ENCODE data around the gene CAMK2D. TPM values are rescaled to one million over a fixed set of nuclear protein-coding genes. Genes with fewer than 3 reads are reported as not detected.
A peak's percentile ranks its signal among the peaks of the same experiment; 100 is the strongest.

The CAMK2D gene
- total RNA-seq, 1 donor from 2014 or later = 46.1 TPM

DNA sequence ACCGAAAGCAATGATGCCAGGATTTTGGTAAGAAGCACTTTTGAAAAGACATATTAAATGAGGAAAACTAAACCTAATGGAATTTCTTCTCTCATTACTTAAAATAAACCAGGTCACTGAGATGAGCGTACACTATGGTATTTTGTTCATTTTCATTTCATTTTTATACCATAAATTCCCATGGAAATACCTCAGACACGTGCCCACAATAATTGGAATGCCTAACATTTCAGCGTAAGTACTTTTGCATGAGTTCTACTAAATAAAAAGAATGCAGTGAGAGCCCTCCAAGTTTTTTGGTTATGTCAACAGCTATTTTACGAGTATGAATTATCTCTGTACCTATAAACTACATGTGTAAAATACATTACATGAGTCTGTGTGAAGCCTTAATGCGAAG is 3.2 kb downstream of the CAMK2D start:
- ATAC-seq (no peak), DNase-seq (no peak)
- peaks cover 5% of the 10 kb centered on the region for H3K36me3 ChIP-seq
- intact Hi-C loops (cut with DNase I) = loop anchor here (10.0 kb wide), 1 partner anchor 204 kb away; no protein-coding TSS in a partner anchor
- H3K9me3 ChIP-seq = no peaks in the 10 kb centered on the region
- H3K4me3 ChIP-seq = peak overlapping the region; percentile 88
- no peaks in the 10 kb centered on the region for H3K27me3 ChIP-seq
- no peak overlapping the region for H3K27ac ChIP-seq
- TF ChIP-seq, protein P1, sequence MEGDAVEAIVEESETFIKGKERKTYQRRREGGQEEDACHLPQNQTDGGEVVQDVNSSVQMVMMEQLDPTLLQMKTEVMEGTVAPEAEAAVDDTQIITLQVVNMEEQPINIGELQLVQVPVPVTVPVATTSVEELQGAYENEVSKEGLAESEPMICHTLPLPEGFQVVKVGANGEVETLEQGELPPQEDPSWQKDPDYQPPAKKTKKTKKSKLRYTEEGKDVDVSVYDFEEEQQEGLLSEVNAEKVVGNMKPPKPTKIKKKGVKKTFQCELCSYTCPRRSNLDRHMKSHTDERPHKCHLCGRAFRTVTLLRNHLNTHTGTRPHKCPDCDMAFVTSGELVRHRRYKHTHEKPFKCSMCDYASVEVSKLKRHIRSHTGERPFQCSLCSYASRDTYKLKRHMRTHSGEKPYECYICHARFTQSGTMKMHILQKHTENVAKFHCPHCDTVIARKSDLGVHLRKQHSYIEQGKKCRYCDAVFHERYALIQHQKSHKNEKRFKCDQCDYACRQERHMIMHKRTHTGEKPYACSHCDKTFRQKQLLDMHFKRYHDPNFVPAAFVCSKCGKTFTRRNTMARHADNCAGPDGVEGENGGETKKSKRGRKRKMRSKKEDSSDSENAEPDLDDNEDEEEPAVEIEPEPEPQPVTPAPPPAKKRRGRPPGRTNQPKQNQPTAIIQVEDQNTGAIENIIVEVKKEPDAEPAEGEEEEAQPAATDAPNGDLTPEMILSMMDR (IDR thresholded peaks at IDR 0.05) = no peak
- H3K4me1 ChIP-seq = peaks cover 28% of the 10 kb centered on the region

DNA sequence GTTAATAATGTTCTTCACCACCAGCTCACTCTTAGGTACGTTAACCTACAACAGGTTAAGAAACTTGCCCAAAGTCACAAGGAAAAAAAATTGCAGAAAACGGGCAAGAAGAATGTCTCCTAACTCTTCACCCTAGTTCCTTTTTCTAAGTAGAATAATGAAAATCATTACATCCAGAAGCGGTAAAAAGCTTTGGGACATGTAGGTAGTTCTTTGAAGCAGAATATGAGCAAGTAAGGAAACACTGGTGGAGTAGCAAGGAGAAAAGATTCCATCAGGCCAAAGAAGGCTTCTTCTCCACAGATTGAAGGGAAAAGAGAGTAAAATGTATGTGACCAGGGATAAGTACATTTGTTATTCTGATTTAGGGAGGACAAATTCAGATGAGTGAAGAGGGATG is 4.1 kb downstream of the CAMK2D start:
- H3K27me3 ChIP-seq = no peaks in the 10 kb centered on the region
- no peak for ATAC-seq
- TF ChIP-seq, protein P1 (IDR thresholded peaks at IDR 0.05) = no peak
- H3K9me3 ChIP-seq = no peaks in the 10 kb centered on the region
- peaks cover 5% of the 10 kb centered on the region for H3K36me3 ChIP-seq
- no peak for DNase-seq
- intact Hi-C loops (cut with DNase I) = loop anchor here (10.0 kb wide), 1 partner anchor 203 kb away; no protein-coding TSS in a partner anchor
- H3K4me1 ChIP-seq = peaks cover 31% of the 10 kb centered on the region
- no peak overlapping the region for H3K27ac ChIP-seq
- H3K4me3 ChIP-seq = no peak overlapping the region

DNA sequence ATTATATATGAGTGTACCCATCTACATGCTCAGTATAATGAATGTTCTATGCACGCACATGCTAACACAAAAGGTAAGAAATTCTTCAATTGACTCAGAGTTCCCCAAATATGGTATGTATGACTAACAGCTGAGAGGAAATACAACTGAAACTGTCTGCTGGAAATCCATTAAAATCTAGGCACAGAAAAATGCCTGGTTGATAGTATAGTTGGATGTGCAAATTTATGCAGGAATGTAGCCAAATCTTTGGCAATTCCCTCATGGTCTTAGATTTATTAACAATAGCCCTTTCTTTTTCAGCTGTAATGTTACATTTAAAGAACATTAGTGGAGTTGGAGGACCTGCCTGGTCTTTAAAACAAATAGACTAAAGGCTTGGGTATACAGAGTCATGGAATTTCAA is 5.5 kb downstream of the CAMK2D start:
- Histone ChIP-seq H3K9me3 (no peaks in the 10 kb centered on the region), H3K27ac (no peak overlapping the region), H3K4me1 (peaks cover 31% of the 10 kb centered on the region), H3K4me3 (no peak overlapping the region), H3K36me3 (peaks cover 5% of the 10 kb centered on the region), H3K27me3 (no peaks in the 10 kb centered on the region)
- TF ChIP-seq, protein P1 (IDR thresholded peaks at IDR 0.05) = no peak
- intact Hi-C loops (cut with DNase I) = loop anchor here (10.0 kb wide), 1 partner anchor 201 kb away; no protein-coding TSS in a partner anchor
- no peak for DNase-seq
- ATAC-seq = no peak

DNA sequence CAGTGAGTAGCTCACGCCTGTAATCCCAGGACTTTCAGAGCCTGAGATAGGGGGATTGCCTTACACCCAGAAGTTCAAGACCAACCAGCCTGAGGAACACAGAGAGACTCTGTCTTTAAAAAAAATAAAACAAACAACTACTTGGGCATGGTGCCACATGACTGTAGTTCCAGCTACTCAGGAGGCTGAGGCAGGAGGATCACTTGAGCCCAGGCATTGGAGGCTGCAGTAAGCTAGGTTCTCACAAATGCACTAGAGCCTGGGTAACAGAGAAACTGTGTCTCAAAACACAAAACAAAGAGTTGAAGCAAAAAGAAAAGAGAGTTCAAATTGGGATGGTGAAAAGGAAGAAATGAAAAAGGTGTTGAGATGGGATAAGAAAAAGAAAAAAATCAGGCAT is 10.8 kb downstream of the CAMK2D start:
- TF ChIP-seq, protein P1 (IDR thresholded peaks at IDR 0.05) = no peak
- ATAC-seq = no peak
- DNase-seq = no peak
- Histone ChIP-seq H3K27ac (no peak overlapping the region), H3K4me3 (no peak overlapping the region), H3K4me1 (peaks cover 12% of the 10 kb centered on the region), H3K27me3 (no peaks in the 10 kb centered on the region), H3K36me3 (no peaks in the 10 kb centered on the region), H3K9me3 (no peaks in the 10 kb centered on the region)
- intact Hi-C loops (cut with DNase I) = loop anchor here (10.0 kb wide), 1 partner anchor 196 kb away; no protein-coding TSS in a partner anchor

DNA sequence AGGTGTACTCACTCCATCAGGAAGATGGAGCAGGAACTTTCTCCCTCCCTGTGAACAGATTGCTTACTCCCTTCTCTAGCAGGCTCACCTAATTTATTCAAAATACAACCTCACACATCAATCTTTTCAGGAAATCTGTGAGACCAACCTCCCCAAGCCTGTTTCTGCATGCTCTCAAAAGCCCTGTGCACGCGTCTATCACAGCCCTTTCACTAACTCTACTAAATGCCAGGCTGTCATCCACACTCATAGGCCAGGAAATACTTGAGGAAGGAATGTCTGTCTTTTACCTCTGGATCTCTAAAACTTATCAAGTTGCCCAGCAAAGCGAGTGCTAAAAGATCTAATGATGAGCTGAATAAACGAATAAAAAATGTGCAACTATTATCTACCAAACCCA is 11.2 kb downstream of the CAMK2D start:
- DNase-seq = no peak
- H3K4me3 ChIP-seq = no peak overlapping the region
- H3K27ac ChIP-seq = no peak overlapping the region
- H3K4me1 ChIP-seq = peaks cover 9% of the 10 kb centered on the region
- no peak for ATAC-seq
- H3K9me3 ChIP-seq = no peaks in the 10 kb centered on the region
- intact Hi-C loops (cut with DNase I) = loop anchor here (10.0 kb wide), 1 partner anchor 195 kb away; no protein-coding TSS in a partner anchor
- no peaks in the 10 kb centered on the region for H3K27me3 ChIP-seq
- H3K36me3 ChIP-seq = no peaks in the 10 kb centered on the region
- TF ChIP-seq, protein P1 (IDR thresholded peaks at IDR 0.05) = no peak

DNA sequence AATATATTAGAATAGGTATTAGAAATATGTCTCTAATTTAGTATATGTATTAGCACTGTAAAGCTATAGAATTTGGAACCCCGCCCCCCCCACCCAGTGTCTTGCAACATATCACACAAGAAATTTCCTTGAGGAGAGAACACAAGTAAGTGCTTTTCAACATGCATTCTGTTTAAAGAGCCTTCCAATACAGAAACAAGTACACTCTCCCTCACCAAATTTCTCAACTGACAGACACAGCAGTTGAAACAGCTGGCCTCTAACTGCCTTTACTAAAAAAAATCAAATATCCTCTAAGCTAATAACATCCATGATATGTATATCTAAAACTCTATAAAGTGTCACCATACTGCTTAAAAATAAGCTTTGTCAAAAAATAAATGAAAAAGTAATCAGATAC is 12.4 kb downstream of the CAMK2D start:
- Histone ChIP-seq H3K27ac (no peak overlapping the region), H3K27me3 (no peaks in the 10 kb centered on the region), H3K4me1 (peaks cover 9% of the 10 kb centered on the region), H3K36me3 (no peaks in the 10 kb centered on the region), H3K4me3 (no peak overlapping the region), H3K9me3 (no peaks in the 10 kb centered on the region)
- DNase-seq (no peak), ATAC-seq (no peak)
- TF ChIP-seq, protein P1 (IDR thresholded peaks at IDR 0.05) = no peak
- intact Hi-C loops (cut with DNase I) = no loop called here
